ENCODE measurements around the gene TAF11L7.
"Not testable (repeated sequence)": the region's sequence is repeated elsewhere in the genome, so short reads cannot be mapped to it uniquely, and the experiment has no call there.

The TAF11L7 gene

DNA sequence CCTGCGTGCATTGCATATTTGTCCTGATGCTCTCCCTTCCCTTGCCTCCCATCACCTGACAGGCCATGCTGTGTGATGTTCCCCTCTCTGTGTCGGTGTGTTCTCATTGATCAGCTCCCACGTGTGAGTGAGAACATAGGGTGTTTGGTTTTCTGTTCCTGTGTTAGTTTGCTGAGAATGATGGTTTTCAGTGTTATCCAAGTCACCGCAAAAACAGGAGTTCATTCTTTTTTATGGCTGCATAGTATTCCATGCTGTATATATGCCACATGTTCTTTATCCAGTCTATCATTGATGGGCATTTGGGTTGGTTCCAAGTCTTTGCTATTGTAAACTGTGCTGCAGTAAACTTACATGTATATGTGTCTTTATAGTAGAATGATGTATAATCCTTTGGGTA is 21.9 kb upstream of the TAF11L7 start:
- H3K18ac ChIP-seq (ENCODE audit: low read depth in 1 of 2, low read length in 2 of 2): not testable (repeated sequence)

GRCh38 chr5:17604951-17605350 is 19.4 kb upstream of the TAF11L7 start:
- H3K9ac ChIP-seq (ENCODE audit: low read length): no peak overlapping the region
- H3K4me1 ChIP-seq (ENCODE audit: control insufficient read depth, insufficient read depth, low read depth, low read length): no peaks in the 10 kb centered on the region
- no peak overlapping the region for H2BK5ac ChIP-seq (ENCODE audit: low read depth, low read length, poor library complexity, severe bottlenecking)
- no peak overlapping the region for H4K8ac ChIP-seq (ENCODE audit: low read length)
- no peaks in the 10 kb centered on the region for H3K79me1 ChIP-seq (replicated peaks; ENCODE audit: low read length, poor library complexity, severe bottlenecking)
- no peak overlapping the region for H2AFZ ChIP-seq (ENCODE audit: low read depth, low read length)
- H3K23ac ChIP-seq (ENCODE audit: low read length in 2 of 2): no peak overlapping the region
- no peaks in the 10 kb centered on the region for H3K9me3 ChIP-seq (ENCODE audit: control insufficient read depth, low read length)
- H2BK15ac ChIP-seq (ENCODE audit: low read depth, poor library complexity, severe bottlenecking): no peak overlapping the region
- no peak overlapping the region for H2BK12ac ChIP-seq (ENCODE audit: low read length in 2 of 2)
- no peaks in the 10 kb centered on the region for H3K27me3 ChIP-seq (ENCODE audit: control insufficient read depth in 1 of 2, insufficient read depth in 1 of 2, low read length in 2 of 2)
- DNase-seq: no peak
- H3K4ac ChIP-seq (ENCODE audit: low read depth in 1 of 2, low read length in 2 of 2): no peak overlapping the region
- no peak overlapping the region for H2AK5ac ChIP-seq (ENCODE audit: low read length, severe bottlenecking)
- no peak overlapping the region for H2BK120ac ChIP-seq (ENCODE audit: low read depth, low read length)
- no peak overlapping the region for H3K18ac ChIP-seq (ENCODE audit: low read depth in 1 of 2, low read length in 2 of 2)
- 84% methylated on average over 8 of the region's 14 CpGs for WGBS
- H3K27ac ChIP-seq (ENCODE audit: low read length, poor library complexity, severe bottlenecking): no peak overlapping the region
- H4K91ac ChIP-seq (ENCODE audit: low read length): no peak overlapping the region
- H3K4me2 ChIP-seq (ENCODE audit: low read length, poor library complexity, severe bottlenecking): no peak overlapping the region
- no peaks in the 10 kb centered on the region for H3K36me3 ChIP-seq (ENCODE audit: control insufficient read depth in 1 of 2, insufficient read depth in 2 of 2, low read depth in 1 of 2, low read length in 2 of 2)
- H3K14ac ChIP-seq (ENCODE audit: low read length in 2 of 2): no peak overlapping the region
- no peak overlapping the region for H3K4me3 ChIP-seq (ENCODE audit: insufficient read depth in 1 of 2, low read depth in 1 of 2, low read length in 2 of 2)

More for the DNA sequence above, 21.9 kb upstream of the TAF11L7 start:
- not testable (repeated sequence) for H3K27ac ChIP-seq (ENCODE audit: low read length, poor library complexity, severe bottlenecking); H2AK5ac ChIP-seq (ENCODE audit: low read length, severe bottlenecking); H2BK12ac ChIP-seq (ENCODE audit: low read length in 2 of 2); H3K9ac ChIP-seq (ENCODE audit: low read length); H3K23ac ChIP-seq (ENCODE audit: low read length in 2 of 2); H3K4ac ChIP-seq (ENCODE audit: low read depth in 1 of 2, low read length in 2 of 2); H2BK120ac ChIP-seq (ENCODE audit: low read depth, low read length); H3K4me1 ChIP-seq (ENCODE audit: control insufficient read depth, insufficient read depth, low read depth, low read length); H3K79me1 ChIP-seq (replicated peaks; ENCODE audit: low read length, poor library complexity, severe bottlenecking); H4K8ac ChIP-seq (ENCODE audit: low read length); H2BK15ac ChIP-seq (ENCODE audit: low read depth, poor library complexity, severe bottlenecking); DNase-seq; H2AFZ ChIP-seq (ENCODE audit: low read depth, low read length); H3K36me3 ChIP-seq (ENCODE audit: control insufficient read depth in 1 of 2, insufficient read depth in 2 of 2, low read depth in 1 of 2, low read length in 2 of 2); H4K91ac ChIP-seq (ENCODE audit: low read length); H3K4me2 ChIP-seq (ENCODE audit: low read length, poor library complexity, severe bottlenecking); H3K9me3 ChIP-seq (ENCODE audit: control insufficient read depth, low read length); H3K4me3 ChIP-seq (ENCODE audit: insufficient read depth in 1 of 2, low read depth in 1 of 2, low read length in 2 of 2); H3K14ac ChIP-seq (ENCODE audit: low read length in 2 of 2); H2BK5ac ChIP-seq (ENCODE audit: low read depth, low read length, poor library complexity, severe bottlenecking); H3K27me3 ChIP-seq (ENCODE audit: control insufficient read depth in 1 of 2, insufficient read depth in 1 of 2, low read length in 2 of 2)
- 92% methylated on average over 3 of the region's 4 CpGs for WGBS

GRCh38 chr5:17603880-17604279 is 18.3 kb upstream of the TAF11L7 start, which contains the start of gene TAF11L11:
Gene TAF11L11, plus strand, starts transcription at chr5:17604183.
- H3K79me1 ChIP-seq (replicated peaks; ENCODE audit: low read length, poor library complexity, severe bottlenecking); H2BK5ac ChIP-seq (ENCODE audit: low read depth, low read length, poor library complexity, severe bottlenecking); H3K14ac ChIP-seq (ENCODE audit: low read length in 2 of 2); H4K91ac ChIP-seq (ENCODE audit: low read length); H3K36me3 ChIP-seq (ENCODE audit: control insufficient read depth in 1 of 2, insufficient read depth in 2 of 2, low read depth in 1 of 2, low read length in 2 of 2); H2AFZ ChIP-seq (ENCODE audit: low read depth, low read length); H3K27me3 ChIP-seq (ENCODE audit: control insufficient read depth in 1 of 2, insufficient read depth in 1 of 2, low read length in 2 of 2); H3K9ac ChIP-seq (ENCODE audit: low read length); H4K8ac ChIP-seq (ENCODE audit: low read length); DNase-seq; H3K4me1 ChIP-seq (ENCODE audit: control insufficient read depth, insufficient read depth, low read depth, low read length); H2BK120ac ChIP-seq (ENCODE audit: low read depth, low read length); H2AK5ac ChIP-seq (ENCODE audit: low read length, severe bottlenecking); H3K23ac ChIP-seq (ENCODE audit: low read length in 2 of 2); H3K4me2 ChIP-seq (ENCODE audit: low read length, poor library complexity, severe bottlenecking); H3K27ac ChIP-seq (ENCODE audit: low read length, poor library complexity, severe bottlenecking); H3K4ac ChIP-seq (ENCODE audit: low read depth in 1 of 2, low read length in 2 of 2); H3K18ac ChIP-seq (ENCODE audit: low read depth in 1 of 2, low read length in 2 of 2); H3K9me3 ChIP-seq (ENCODE audit: control insufficient read depth, low read length); H3K4me3 ChIP-seq (ENCODE audit: insufficient read depth in 1 of 2, low read depth in 1 of 2, low read length in 2 of 2); H2BK12ac ChIP-seq (ENCODE audit: low read length in 2 of 2); H2BK15ac ChIP-seq (ENCODE audit: low read depth, poor library complexity, severe bottlenecking): not testable (repeated sequence)
- WGBS: 80% methylated on average over 5 of the region's 6 CpGs

- not testable (repeated sequence) for H3K9ac ChIP-seq (ENCODE audit: low read length); H3K27me3 ChIP-seq (ENCODE audit: control insufficient read depth in 1 of 2, insufficient read depth in 1 of 2, low read length in 2 of 2); H2AK5ac ChIP-seq (ENCODE audit: low read length, severe bottlenecking); H3K4me1 ChIP-seq (ENCODE audit: control insufficient read depth, insufficient read depth, low read depth, low read length); H3K14ac ChIP-seq (ENCODE audit: low read length in 2 of 2); H2AFZ ChIP-seq (ENCODE audit: low read depth, low read length); H3K4ac ChIP-seq (ENCODE audit: low read depth in 1 of 2, low read length in 2 of 2); H2BK12ac ChIP-seq (ENCODE audit: low read length in 2 of 2); H3K27ac ChIP-seq (ENCODE audit: low read length, poor library complexity, severe bottlenecking); H3K79me1 ChIP-seq (replicated peaks; ENCODE audit: low read length, poor library complexity, severe bottlenecking); H3K23ac ChIP-seq (ENCODE audit: low read length in 2 of 2); DNase-seq; H4K91ac ChIP-seq (ENCODE audit: low read length); H2BK15ac ChIP-seq (ENCODE audit: low read depth, poor library complexity, severe bottlenecking); H4K8ac ChIP-seq (ENCODE audit: low read length); H3K4me3 ChIP-seq (ENCODE audit: insufficient read depth in 1 of 2, low read depth in 1 of 2, low read length in 2 of 2); H3K9me3 ChIP-seq (ENCODE audit: control insufficient read depth, low read length); H3K36me3 ChIP-seq (ENCODE audit: control insufficient read depth in 1 of 2, insufficient read depth in 2 of 2, low read depth in 1 of 2, low read length in 2 of 2); H2BK120ac ChIP-seq (ENCODE audit: low read depth, low read length); H3K18ac ChIP-seq (ENCODE audit: low read depth in 1 of 2, low read length in 2 of 2); H3K4me2 ChIP-seq (ENCODE audit: low read length, poor library complexity, severe bottlenecking); H2BK5ac ChIP-seq (ENCODE audit: low read depth, low read length, poor library complexity, severe bottlenecking)
- no CpG with 5 or more reads among the region's 15 CpGs for WGBS
These were observed 12.2 kb upstream of the TAF11L7 start, which contains the start of gene TAF11L10 for GRCh38 chr5:17597728-17598127. Gene TAF11L10, minus strand, starts transcription at chr5:17597828.
